Measurements from ENCODE around the gene SNRPE.

Gene SNRPE

GRCh38 chr1:203873094-203873493, 11.7 kb downstream of the SNRPE start:
- Histone ChIP-seq H3K9ac (ENCODE audit: low read length) (no peak overlapping the region), H3K27me3 (ENCODE audit: low read depth, low read length) (no peaks in the 10 kb centered on the region), H3K4me1 (ENCODE audit: low read length) (no peaks in the 10 kb centered on the region), H3K27ac (ENCODE audit: low read length) (no peak overlapping the region), H3K36me3 (replicated peaks; ENCODE audit: low read depth, low read length) (peaks cover 41% of the 10 kb centered on the region), H4K20me1 (ENCODE audit: insufficient read depth, low read length) (no peaks in the 10 kb centered on the region), H3K4me2 (ENCODE audit: low read length) (no peak overlapping the region), H3K9me3 (ENCODE audit: insufficient read depth, low read length) (no peaks in the 10 kb centered on the region), H3K79me2 (ENCODE audit: low read length) (no peaks in the 10 kb centered on the region), H3K4me3 (ENCODE audit: low read length) (no peak overlapping the region), H2AFZ (ENCODE audit: low read depth, low read length) (no peak overlapping the region)
- TF ChIP-seq CTCF (IDR thresholded peaks at IDR 0.05; ENCODE audit: low read depth, low read length) (no peak), EZH2phosphoT487 (IDR thresholded peaks at IDR 0.05; ENCODE audit: low read depth) (no peak)

- no peaks in the 10 kb centered on the region for H4K20me1 ChIP-seq (ENCODE audit: insufficient read depth, low read length)
- no peak overlapping the region for H3K4me2 ChIP-seq (ENCODE audit: low read length)
- H3K4me3 ChIP-seq (ENCODE audit: low read length): no peak overlapping the region
- H3K4me1 ChIP-seq (ENCODE audit: low read length): no peaks in the 10 kb centered on the region
- no peaks in the 10 kb centered on the region for H3K79me2 ChIP-seq (ENCODE audit: low read length)
- no peak overlapping the region for H2AFZ ChIP-seq (ENCODE audit: low read depth, low read length)
- H3K36me3 ChIP-seq (replicated peaks; ENCODE audit: low read depth, low read length): peaks cover 24% of the 10 kb centered on the region
- no peaks in the 10 kb centered on the region for H3K27me3 ChIP-seq (ENCODE audit: low read depth, low read length)
- H3K27ac ChIP-seq (ENCODE audit: low read length): no peak overlapping the region
- H3K9ac ChIP-seq (ENCODE audit: low read length): no peak overlapping the region
- TF ChIP-seq EZH2phosphoT487 (IDR thresholded peaks at IDR 0.05; ENCODE audit: low read depth) (no peak), CTCF (IDR thresholded peaks at IDR 0.05; ENCODE audit: low read depth, low read length) (no peak)
- H3K9me3 ChIP-seq (ENCODE audit: insufficient read depth, low read length): no peaks in the 10 kb centered on the region
Measured at GRCh38 chr1:203878422-203878821, 17.0 kb downstream of the SNRPE start.

GRCh38 chr1:203880606-203881005, 19.2 kb downstream of the SNRPE start:
- H3K27me3 ChIP-seq (ENCODE audit: low read depth, low read length): no peaks in the 10 kb centered on the region
- H3K4me3 ChIP-seq (ENCODE audit: low read length): no peak overlapping the region
- H3K9ac ChIP-seq (ENCODE audit: low read length): no peak overlapping the region
- no peaks in the 10 kb centered on the region for H3K4me1 ChIP-seq (ENCODE audit: low read length)
- H3K79me2 ChIP-seq (ENCODE audit: low read length): no peaks in the 10 kb centered on the region
- peaks cover 22% of the 10 kb centered on the region for H3K36me3 ChIP-seq (replicated peaks; ENCODE audit: low read depth, low read length)
- no peak overlapping the region for H2AFZ ChIP-seq (ENCODE audit: low read depth, low read length)
- no peaks in the 10 kb centered on the region for H3K9me3 ChIP-seq (ENCODE audit: insufficient read depth, low read length)
- TF ChIP-seq CTCF (IDR thresholded peaks at IDR 0.05; ENCODE audit: low read depth, low read length) (no peak), EZH2phosphoT487 (IDR thresholded peaks at IDR 0.05; ENCODE audit: low read depth) (no peak)
- H4K20me1 ChIP-seq (ENCODE audit: insufficient read depth, low read length): no peaks in the 10 kb centered on the region
- H3K27ac ChIP-seq (ENCODE audit: low read length): no peak overlapping the region
- no peak overlapping the region for H3K4me2 ChIP-seq (ENCODE audit: low read length)

DNA sequence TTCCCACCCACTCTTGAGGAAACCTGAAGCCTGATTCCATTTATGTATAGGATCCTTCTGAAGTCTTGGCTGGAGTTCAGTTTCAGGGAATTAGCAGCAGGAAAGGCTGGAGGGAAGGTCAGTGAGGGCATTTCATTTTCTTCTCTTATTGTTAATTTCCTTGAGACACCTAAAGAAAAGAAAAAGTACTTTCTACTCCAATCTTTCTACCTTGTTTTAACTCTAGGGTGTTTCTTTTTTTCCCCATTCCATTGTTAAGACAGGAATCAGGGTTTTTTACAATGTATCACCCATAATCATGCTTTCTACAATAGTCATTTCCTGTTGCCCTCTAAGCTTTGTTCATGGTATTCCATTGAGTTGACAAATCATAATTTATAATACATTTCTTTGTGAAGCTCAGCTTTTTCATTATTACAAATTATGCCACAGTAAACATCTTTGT, 27.4 kb downstream of the SNRPE start:
- H4K20me1 ChIP-seq (ENCODE audit: insufficient read depth, low read length): no peaks in the 10 kb centered on the region
- H3K4me2 ChIP-seq (ENCODE audit: low read length): no peak overlapping the region
- TF ChIP-seq EZH2phosphoT487 (IDR thresholded peaks at IDR 0.05; ENCODE audit: low read depth) (no peak), CTCF (IDR thresholded peaks at IDR 0.05; ENCODE audit: low read depth, low read length) (no peak)
- H3K9ac ChIP-seq (ENCODE audit: low read length): no peak overlapping the region
- no peaks in the 10 kb centered on the region for H3K27me3 ChIP-seq (ENCODE audit: low read depth, low read length)
- no peak overlapping the region for H3K4me3 ChIP-seq (ENCODE audit: low read length)
- no peak overlapping the region for H2AFZ ChIP-seq (ENCODE audit: low read depth, low read length)
- no peaks in the 10 kb centered on the region for H3K4me1 ChIP-seq (ENCODE audit: low read length)
- H3K79me2 ChIP-seq (ENCODE audit: low read length): no peaks in the 10 kb centered on the region
- no peak overlapping the region for H3K27ac ChIP-seq (ENCODE audit: low read length)
- H3K36me3 ChIP-seq (replicated peaks; ENCODE audit: low read depth, low read length): peaks cover 6% of the 10 kb centered on the region
- no peaks in the 10 kb centered on the region for H3K9me3 ChIP-seq (ENCODE audit: insufficient read depth, low read length)

Measured in OCI-LY3 (cell line).